Upper lobe of right lung (tissue), 1 donor: ENCODE data around the gene SMIM22. TPM values are rescaled to one million over a fixed set of nuclear protein-coding genes. Genes with fewer than 3 reads are reported as not detected.

ENCODE experiments used
- ATAC-seq: fragments of 200-7000 bp; cut with Tn5 transposase; one replicate; pipeline ENCODE4 v1.9.1; 2020; ENCODE audit warnings: mild to moderate bottlenecking, moderate library complexity
- DNase-seq: peaks from one replicate; pipeline ENCODE4 v3.0.0-alpha.2; 2020
- H3K27ac ChIP-seq: fragments of 200-600 bp; one replicate; pipeline ENCODE4 v1.8.0; 2022
- H3K27me3 ChIP-seq: fragments of 200-600 bp; one replicate; pipeline ENCODE4 v1.8.0; 2022; ENCODE audit warnings: mild to moderate bottlenecking
- H3K36me3 ChIP-seq: fragments of 200-600 bp; one replicate; pipeline ENCODE4 v1.8.0; 2022
- H3K4me1 ChIP-seq: fragments of 200-600 bp; one replicate; pipeline ENCODE4 v1.8.0; 2022
- H3K4me3 ChIP-seq: fragments of 200-600 bp; one replicate; pipeline ENCODE4 v1.8.0; 2022; ENCODE audit warnings: mild to moderate bottlenecking
- H3K9me3 ChIP-seq: fragments of 200-600 bp; one replicate; pipeline ENCODE4 v1.8.0; 2022
- CTCF ChIP-seq: fragments of 200-600 bp; IDR thresholded peaks from one replicate; pipeline ENCODE4 v1.8.0; 2022; ENCODE audit warnings: antibody characterized with exemption
- intact Hi-C: fragments of 100-400 bp; cut with DNase I; formaldehyde crosslinking; loops from one replicate; pipeline ENCODE4 v1.11.0; 2022
- total RNA-seq: library from RNA; stranded (reverse); fragmentation: NEBNext Ultra II Directional; extraction: Animal tissue kit (Norgen Biotek cat#: 25700); gene quantifications from one replicate; pipeline ENCODE4 v1.2.1, GENCODE V29; 2021
- donor health status: DM: no; HTN: yes; CAD: no; lungs with severe emphysema.

SMIM22 gene
- total RNA-seq, 1 donor from 2014 or later, result 23.3 TPM

- H3K9me3 ChIP-seq, result no peaks in the 10 kb centered on the region
- TF ChIP-seq CTCF, result no peak
Observed at GRCh38 chr16:4749700-4750257, 45.4 kb upstream of the SMIM22 start.

GRCh38 chr16:4750896-4751295 lies 44.3 kb upstream of the SMIM22 start:
- no peaks in the 10 kb centered on the region for H3K27me3 ChIP-seq
- no peak for TF ChIP-seq CTCF
- peaks cover 53% of the 10 kb centered on the region for H3K36me3 ChIP-seq
- no peak overlapping the region for H3K27ac ChIP-seq
- ATAC-seq, result no peak
- intact Hi-C loops, result no loop called here
- H3K9me3 ChIP-seq, result no peaks in the 10 kb centered on the region
- H3K4me1 ChIP-seq, result no peaks in the 10 kb centered on the region
- no peak for DNase-seq
- H3K4me3 ChIP-seq, result no peak overlapping the region

More at GRCh38 chr16:4749700-4750257, 45.4 kb upstream of the SMIM22 start:
- no peaks in the 10 kb centered on the region for H3K27me3 ChIP-seq
- intact Hi-C loops, result no loop called here
- no peaks in the 10 kb centered on the region for H3K4me1 ChIP-seq
- ATAC-seq (no peak), DNase-seq (no peak)
- no peak overlapping the region for H3K27ac ChIP-seq
- peaks cover 42% of the 10 kb centered on the region for H3K36me3 ChIP-seq
- no peak overlapping the region for H3K4me3 ChIP-seq

- no peaks in the 10 kb centered on the region for H3K27me3 ChIP-seq
- H3K36me3 ChIP-seq, result peaks cover 64% of the 10 kb centered on the region
- no peaks in the 10 kb centered on the region for H3K9me3 ChIP-seq
- intact Hi-C loops, result no loop called here
- no peaks in the 10 kb centered on the region for H3K4me1 ChIP-seq
- no peak for TF ChIP-seq CTCF
- H3K4me3 ChIP-seq, result no peak overlapping the region
- no peak for ATAC-seq
- DNase-seq, result no peak
- H3K27ac ChIP-seq, result no peak overlapping the region
Observed at GRCh38 chr16:4752351-4753100, 42.6 kb upstream of the SMIM22 start.

GRCh38 chr16:4753227-4753626 lies 41.9 kb upstream of the SMIM22 start:
- no peak for TF ChIP-seq CTCF
- no peak for DNase-seq
- no peak overlapping the region for H3K4me3 ChIP-seq
- intact Hi-C loops, result no loop called here
- ATAC-seq, result no peak
- H3K27me3 ChIP-seq, result no peaks in the 10 kb centered on the region
- no peaks in the 10 kb centered on the region for H3K9me3 ChIP-seq
- peaks cover 69% of the 10 kb centered on the region for H3K36me3 ChIP-seq
- H3K27ac ChIP-seq, result no peak overlapping the region
- no peaks in the 10 kb centered on the region for H3K4me1 ChIP-seq

- TF ChIP-seq CTCF, result no peak
- peaks cover 85% of the 10 kb centered on the region for H3K36me3 ChIP-seq
- H3K4me3 ChIP-seq, result no peak overlapping the region
- ATAC-seq (no peak), DNase-seq (no peak)
- intact Hi-C loops, result no loop called here
- H3K27ac ChIP-seq, result no peak overlapping the region
- H3K9me3 ChIP-seq, result no peaks in the 10 kb centered on the region
- no peaks in the 10 kb centered on the region for H3K27me3 ChIP-seq
- H3K4me1 ChIP-seq, result no peaks in the 10 kb centered on the region
Observed at GRCh38 chr16:4754865-4755264, 40.3 kb upstream of the SMIM22 start.
